Activated B cell treated with CpG ODN at 0.5 μM for 24 hours (primary cell): ENCODE results near the gene PPT2. TPM values are rescaled to one million over a fixed set of nuclear protein-coding genes. Genes with fewer than 3 reads are reported as not detected.
A peak's percentile ranks its signal among the peaks of the same experiment; 100 is the strongest.

ENCODE experiments used
- ATAC-seq: fragments of 200-7000 bp; cut with Tn5 transposase; one replicate; pipeline ENCODE4 v1.10.0; 2021; ENCODE audit warnings: low read depth, mild to moderate bottlenecking, moderate library complexity
- CTCF ChIA-PET: fragments of 350-600 bp; sonication (Branson Sonifier 250); formaldehyde crosslinking; loops from one replicate; lab custom pipeline; 2021; ENCODE audit warnings: antibody characterized with exemption; lab: Charles Lee
- POLR2A ChIA-PET: fragments of 350-600 bp; sonication (Branson Sonifier 250); formaldehyde crosslinking; loops from one replicate; lab custom pipeline; 2021; ENCODE audit warnings: antibody characterized with exemption; lab: Charles Lee
- DNase-seq: peaks from one replicate; pipeline ENCODE4 v3.0.0; 2022
- H3K27ac Mint-ChIP-seq: one replicate; pipeline ENCODE4 v1.8.0; 2020; ENCODE audit warnings: mixed read lengths
- H3K27me3 Mint-ChIP-seq: one replicate; pipeline ENCODE4 v1.8.0; 2021; ENCODE audit warnings: mixed read lengths
- H3K36me3 Mint-ChIP-seq: one replicate; pipeline ENCODE4 v1.8.0; 2021; ENCODE audit warnings: low read depth, mixed read lengths
- H3K4me1 Mint-ChIP-seq: one replicate; pipeline ENCODE4 v1.8.0; 2021; ENCODE audit warnings: mixed read lengths
- H3K4me3 Mint-ChIP-seq: one replicate; pipeline ENCODE4 v1.8.0; 2020; ENCODE audit warnings: mild to moderate bottlenecking, mixed read lengths
- H3K9me3 Mint-ChIP-seq: one replicate; pipeline ENCODE4 v1.8.0; 2020; ENCODE audit warnings: mixed read lengths
- intact Hi-C: fragments of 100-400 bp; cut with micrococcal nuclease; formaldehyde crosslinking; loops from one replicate; pipeline ENCODE4 v1.15.1; 2024
- total RNA-seq: library from RNA; stranded (reverse); gene quantifications from 2 replicates; pipeline ENCODE4 v1.2.3, GENCODE V29; 2022
- TF ChIP-seq, protein P1 (sequence below): fragments of 200-600 bp; IDR thresholded peaks from one replicate; pipeline ENCODE4 v1.8.0; 2022; ENCODE audit warnings: antibody characterized with exemption, mild to moderate bottlenecking

PPT2 gene
- total RNA-seq, 1 donor from 2014 or later = 3.0 TPM

DNA sequence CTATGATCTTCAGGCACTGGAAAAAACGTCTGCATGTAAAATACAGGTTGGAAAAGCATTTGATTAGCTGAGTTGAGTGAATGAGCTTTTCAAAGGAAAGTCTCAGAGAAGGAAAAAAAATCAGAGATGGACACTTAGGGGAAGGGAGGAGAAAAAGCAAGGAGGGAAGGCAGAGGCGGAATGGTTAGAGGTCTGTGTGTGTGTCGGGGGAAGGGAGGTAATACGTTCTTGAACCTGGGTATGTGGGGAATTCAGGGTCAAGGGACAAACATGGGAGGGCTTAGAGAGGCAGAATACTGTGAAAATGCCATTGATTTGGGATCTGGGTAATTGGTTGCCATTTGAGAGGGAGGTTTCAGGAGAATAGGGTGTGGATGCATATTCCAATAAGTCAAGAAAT, 7.3 kb upstream of the PPT2 start:
- no peak for DNase-seq
- ChIA-PET CTCF (no interaction called here), POLR2A (interaction anchor here (0.7 kb wide), 1 partner anchor 177 kb away, joined by 3 read pairs; no protein-coding TSS in a partner anchor)
- no peak for ATAC-seq
- intact Hi-C loops = no loop called here
- peaks cover 46% of the 10 kb centered on the region for H3K27me3 Mint-ChIP-seq
- peaks cover 16% of the 10 kb centered on the region for H3K4me1 Mint-ChIP-seq
- H3K27ac Mint-ChIP-seq = no peak overlapping the region
- no peaks in the 10 kb centered on the region for H3K36me3 Mint-ChIP-seq
- H3K4me3 Mint-ChIP-seq = no peak overlapping the region
- H3K9me3 Mint-ChIP-seq = no peaks in the 10 kb centered on the region
- TF ChIP-seq, protein P1, sequence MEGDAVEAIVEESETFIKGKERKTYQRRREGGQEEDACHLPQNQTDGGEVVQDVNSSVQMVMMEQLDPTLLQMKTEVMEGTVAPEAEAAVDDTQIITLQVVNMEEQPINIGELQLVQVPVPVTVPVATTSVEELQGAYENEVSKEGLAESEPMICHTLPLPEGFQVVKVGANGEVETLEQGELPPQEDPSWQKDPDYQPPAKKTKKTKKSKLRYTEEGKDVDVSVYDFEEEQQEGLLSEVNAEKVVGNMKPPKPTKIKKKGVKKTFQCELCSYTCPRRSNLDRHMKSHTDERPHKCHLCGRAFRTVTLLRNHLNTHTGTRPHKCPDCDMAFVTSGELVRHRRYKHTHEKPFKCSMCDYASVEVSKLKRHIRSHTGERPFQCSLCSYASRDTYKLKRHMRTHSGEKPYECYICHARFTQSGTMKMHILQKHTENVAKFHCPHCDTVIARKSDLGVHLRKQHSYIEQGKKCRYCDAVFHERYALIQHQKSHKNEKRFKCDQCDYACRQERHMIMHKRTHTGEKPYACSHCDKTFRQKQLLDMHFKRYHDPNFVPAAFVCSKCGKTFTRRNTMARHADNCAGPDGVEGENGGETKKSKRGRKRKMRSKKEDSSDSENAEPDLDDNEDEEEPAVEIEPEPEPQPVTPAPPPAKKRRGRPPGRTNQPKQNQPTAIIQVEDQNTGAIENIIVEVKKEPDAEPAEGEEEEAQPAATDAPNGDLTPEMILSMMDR = no peak

DNA sequence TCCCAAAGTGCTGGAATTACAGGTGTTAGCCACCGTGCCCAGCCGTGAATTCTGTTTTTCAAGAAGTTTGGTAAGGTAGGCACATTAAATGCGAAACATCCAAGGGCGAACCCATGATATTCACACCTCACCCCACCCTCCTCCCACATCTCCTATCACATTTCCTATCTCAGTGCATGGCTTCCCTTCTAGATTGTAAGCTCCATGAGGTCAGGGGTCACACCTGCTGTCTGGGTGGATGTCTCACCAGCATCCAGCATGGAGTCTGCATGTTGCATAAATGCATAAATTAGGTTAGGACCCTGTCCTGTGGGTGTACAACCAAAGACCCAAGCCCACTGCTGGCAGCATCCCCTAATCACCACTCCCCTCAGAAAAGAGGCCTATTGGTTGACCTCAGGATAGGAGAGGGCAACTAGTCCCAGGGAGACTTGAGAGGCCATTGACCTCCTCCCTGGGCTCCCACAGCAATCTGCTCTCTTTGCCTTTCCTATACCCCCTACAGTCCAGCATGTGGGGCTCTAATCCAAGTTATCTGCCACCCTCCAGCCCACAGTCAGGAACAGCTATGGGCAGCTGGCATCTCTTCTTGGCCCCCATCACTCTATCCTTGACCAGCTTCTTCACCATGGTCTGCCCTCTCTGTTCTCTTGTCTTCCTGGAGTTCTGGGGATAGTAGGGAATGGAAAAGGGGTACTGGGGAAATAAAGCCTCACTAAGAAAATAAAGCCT, 6.4 kb upstream of the PPT2 start:
- intact Hi-C loops = no loop called here
- Mint-ChIP-seq H3K27me3 (peaks cover 46% of the 10 kb centered on the region), H3K4me3 (no peak overlapping the region), H3K27ac (no peak overlapping the region), H3K36me3 (no peaks in the 10 kb centered on the region), H3K4me1 (peaks cover 18% of the 10 kb centered on the region), H3K9me3 (no peaks in the 10 kb centered on the region)
- TF ChIP-seq, protein P1 = no peak
- CTCF ChIA-PET = no interaction called here
- POLR2A ChIA-PET = interaction anchor here (0.7 kb wide), 1 partner anchor 178 kb away, joined by 3 read pairs; no protein-coding TSS in a partner anchor
- ATAC-seq = no peak
- no peak for DNase-seq

DNA sequence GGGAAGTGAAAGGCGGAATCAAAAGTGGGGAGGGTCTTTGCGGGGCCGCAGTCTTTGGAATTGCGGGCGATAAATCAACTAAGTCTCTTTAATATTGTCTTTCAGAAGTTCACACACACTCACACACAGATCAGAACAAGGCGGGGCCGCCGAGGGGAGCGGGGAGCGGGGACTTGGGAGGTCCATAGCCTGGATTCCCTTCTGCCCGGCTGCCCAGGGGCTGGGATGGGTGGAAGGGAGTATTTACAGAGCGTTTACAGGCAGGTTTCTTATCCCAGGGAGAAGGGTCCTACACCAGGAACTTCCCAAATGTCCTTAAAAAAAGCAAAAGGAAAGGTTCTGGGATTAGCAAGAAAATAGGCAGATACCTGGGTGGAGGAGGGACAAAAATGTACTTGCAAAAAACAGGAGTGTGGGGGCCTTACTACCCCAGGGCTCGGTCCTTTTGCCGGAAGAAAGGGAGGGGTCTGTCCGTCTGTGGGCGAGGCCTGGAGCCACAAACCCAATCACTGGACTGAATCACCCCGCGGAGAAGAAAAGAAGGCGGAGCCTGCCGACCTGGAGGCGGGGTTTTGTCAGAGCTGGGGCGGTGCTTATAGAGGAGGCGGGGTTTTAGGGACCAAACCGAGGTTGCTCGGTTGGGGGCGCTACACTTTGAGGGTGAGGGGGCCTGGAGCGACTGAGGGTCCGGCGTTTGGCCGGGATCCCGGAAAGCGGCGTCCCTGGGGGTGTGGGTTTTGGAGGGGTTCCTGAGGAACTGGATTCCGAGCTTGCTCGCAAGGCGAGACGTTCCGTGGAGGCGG, 5.5 kb upstream of the PPT2 start:
- Mint-ChIP-seq H3K27ac (peak overlapping the region; percentile 13), H3K4me1 (peaks cover 25% of the 10 kb centered on the region), H3K36me3 (no peaks in the 10 kb centered on the region), H3K9me3 (no peaks in the 10 kb centered on the region), H3K27me3 (peaks cover 54% of the 10 kb centered on the region), H3K4me3 (peak overlapping the region; percentile 79)
- peak; percentile 54 for DNase-seq
- peak; percentile 91 for ATAC-seq
- intact Hi-C loops = no loop called here
- CTCF ChIA-PET = interaction anchor here (0.7 kb wide), 1 partner anchor 32 kb away, joined by 3 read pairs; no protein-coding TSS in a partner anchor
- POLR2A ChIA-PET = no interaction called here
- TF ChIP-seq, protein P1 = no peak

DNA sequence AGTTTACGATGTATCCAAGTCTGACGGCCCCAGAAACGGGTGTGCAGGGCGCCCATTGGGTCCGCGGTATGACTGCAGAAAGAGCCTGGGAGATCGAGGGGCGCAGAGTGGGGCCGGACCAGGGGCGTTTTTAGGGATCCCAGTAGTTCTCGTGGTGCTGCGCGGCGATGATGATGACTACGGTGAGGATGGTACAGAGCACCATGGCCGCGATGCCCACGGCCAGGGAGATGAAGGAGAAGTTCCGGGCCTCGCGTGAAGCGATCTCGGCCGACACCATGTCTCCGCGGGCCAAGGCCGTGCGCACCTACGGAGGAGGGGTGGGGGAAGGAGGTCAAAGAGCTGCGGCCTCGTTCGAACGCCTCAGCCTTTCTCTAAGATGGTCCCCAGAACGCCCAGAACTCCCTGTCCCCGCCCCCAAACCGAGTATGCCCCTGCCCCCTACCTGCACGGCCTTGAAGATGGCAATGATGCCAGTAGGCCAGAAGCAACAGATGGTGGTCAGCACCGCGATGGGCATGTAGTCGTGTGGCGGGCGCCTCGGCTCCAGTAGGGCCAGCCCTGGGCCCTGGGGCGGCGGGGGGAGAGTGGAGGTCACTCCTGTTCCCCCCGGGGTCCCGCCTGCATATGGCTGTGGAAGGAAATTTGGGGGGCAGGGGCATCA, 4.7 kb upstream of the PPT2 start:
- CTCF ChIA-PET = interaction anchor here (0.7 kb wide), 1 partner anchor 31 kb away, joined by 3 read pairs; no protein-coding TSS in a partner anchor
- Mint-ChIP-seq H3K27me3 (peaks cover 54% of the 10 kb centered on the region), H3K4me1 (peaks cover 32% of the 10 kb centered on the region)

More for the DNA sequence above, 4.7 kb upstream of the PPT2 start:
- intact Hi-C loops = no loop called here
- DNase-seq = no peak
- POLR2A ChIA-PET = no interaction called here
- ATAC-seq = peak; percentile 14
- H3K36me3 Mint-ChIP-seq = no peaks in the 10 kb centered on the region
- peak overlapping the region; percentile 79 for H3K4me3 Mint-ChIP-seq
- no peaks in the 10 kb centered on the region for H3K9me3 Mint-ChIP-seq
- TF ChIP-seq, protein P1 = no peak
- no peak overlapping the region for H3K27ac Mint-ChIP-seq
